Naive thymus-derived CD4-positive, alpha-beta T cell (primary cell): ENCODE results near the gene ZBTB7C. TPM values are rescaled to one million over a fixed set of nuclear protein-coding genes. Genes with fewer than 3 reads are reported as not detected.

ENCODE experiments used
- ATAC-seq: fragments of 150-1000 bp; cut with Tn5 transposase; 2 replicates; pipeline ENCODE4 v1.10.0; 2021; ENCODE audit warnings: mild to moderate bottlenecking, moderate library complexity
- CTCF ChIA-PET: fragments of 350-600 bp; sonication (Branson Sonifier 250); formaldehyde crosslinking; loops from one replicate; lab custom pipeline; 2021; ENCODE audit warnings: antibody characterized with exemption; lab: Charles Lee
- POLR2A ChIA-PET: fragments of 350-600 bp; sonication (Branson Sonifier 250); formaldehyde crosslinking; loops from one replicate; lab custom pipeline; 2021; ENCODE audit warnings: antibody characterized with exemption, inconsistent platforms; lab: Charles Lee
- DNase-seq, 9 donors: peaks; one replicate each; pipeline versions ENCODE4 v3.0.0 to v3.0.0-alpha.2; 2020 to 2022; ENCODE audit warnings: mixed read lengths in 1 of 9
- H3K27ac ChIP-seq: one replicate; pipeline ENCODE4 v1.7.0; 2013; ENCODE audit warnings: mild to moderate bottlenecking, low read depth, low read length, moderate library complexity
- H3K27me3 ChIP-seq, 2 donors: one replicate each; pipeline ENCODE4 v1.7.0; 2013; ENCODE audit warnings: low read length in 2 of 2, mild to moderate bottlenecking in 2 of 2, moderate library complexity in 2 of 2; ENCODE audit not compliant: control insufficient read depth in 2 of 2, insufficient read depth in 2 of 2
- H3K36me3 ChIP-seq, 3 experiments: 1 replicate in 2 of 3; 2 replicates in 1 of 3; pipeline ENCODE4 v1.7.0; 2013; ENCODE audit warnings: low read length in 3 of 3, mild to moderate bottlenecking in 3 of 3, moderate library complexity in 1 of 3; ENCODE audit not compliant: insufficient read depth in 3 of 3, control insufficient read depth in 2 of 3
- H3K4me1 ChIP-seq, 2 donors: one replicate each; pipeline ENCODE4 v1.7.0; 2013; ENCODE audit warnings: low read length in 2 of 2, mild to moderate bottlenecking in 2 of 2, moderate library complexity in 1 of 2; ENCODE audit not compliant: control insufficient read depth in 2 of 2, insufficient read depth in 2 of 2
- H3K4me3 ChIP-seq: 2 replicates; pipeline ENCODE4 v1.7.0; 2013; ENCODE audit warnings: mild to moderate bottlenecking, low read length
- H3K9me3 ChIP-seq, 3 experiments: 1 replicate in 2 of 3; 2 replicates in 1 of 3; pipeline ENCODE4 v1.7.0; 2013; ENCODE audit warnings: low read length in 3 of 3; ENCODE audit not compliant: control insufficient read depth in 2 of 3
- H3K27ac Mint-ChIP-seq, 9 donors: one replicate each; pipeline ENCODE4 v1.8.0; 2020 to 2022; ENCODE audit warnings: mixed read lengths in 9 of 9, mild to moderate bottlenecking in 8 of 9, moderate library complexity in 5 of 9, inconsistent platforms in 2 of 9
- H3K27me3 Mint-ChIP-seq, 5 donors: one replicate each; pipeline ENCODE4 v1.8.0; 2021 to 2022; ENCODE audit warnings: mixed read lengths in 5 of 5, mild to moderate bottlenecking in 1 of 5
- H3K36me3 Mint-ChIP-seq, 5 donors: one replicate each; pipeline ENCODE4 v1.8.0; 2020 to 2022; ENCODE audit warnings: mixed read lengths in 5 of 5, mild to moderate bottlenecking in 3 of 5, inconsistent platforms in 1 of 5
- H3K4me1 Mint-ChIP-seq, 7 donors: one replicate each; pipeline ENCODE4 v1.8.0; 2020 to 2022; ENCODE audit warnings: mixed read lengths in 7 of 7, mild to moderate bottlenecking in 3 of 7, inconsistent platforms in 1 of 7
- H3K4me3 Mint-ChIP-seq, 10 donors: one replicate each; pipeline ENCODE4 v1.8.0; 2020 to 2022; ENCODE audit warnings: mild to moderate bottlenecking in 10 of 10, mixed read lengths in 10 of 10, moderate library complexity in 6 of 10, inconsistent platforms in 2 of 10
- H3K9me3 Mint-ChIP-seq, 11 donors: one replicate each; pipeline ENCODE4 v1.8.0; 2020 to 2022; ENCODE audit warnings: mixed read lengths in 11 of 11, mild to moderate bottlenecking in 4 of 11, inconsistent platforms in 1 of 11, moderate library complexity in 1 of 11
- intact Hi-C, 2 donors: fragments of 100-400 bp; cut with micrococcal nuclease; formaldehyde crosslinking; loops; one replicate each; pipeline ENCODE4 v1.15.1; 2023
- polyA plus RNA-seq, 2 donors: library from polyadenylated mRNA; unstranded; fragments of 300-500 nt; fragmentation: Illumina TruSeq; gene quantifications; one replicate each; pipeline ENCODE4 v1.2.3, GENCODE V29; 2021
- total RNA-seq, 6 experiments: library from RNA in 5 of 6; stranded (reverse) in 5 of 6; gene quantifications; 1 replicate in 5 of 6; 2 replicates in 1 of 6; pipeline ENCODE4 v1.2.3 and lab custom pipeline; 2021 to 2026

Gene ZBTB7C
- total and polyA plus RNA-seq, 7 experiments from 2014 or later = 0.51 TPM; not detected in 6

- Mint-ChIP-seq H3K4me1 (peaks cover 0 to 1% (median 0%) of the 10 kb centered on the region in 7 donors), H3K36me3 (no peaks in the 10 kb centered on the region), H3K27ac (no peak overlapping the region), H3K9me3 (peaks cover 0 to 4% (median 0%) of the 10 kb centered on the region in 11 donors), H3K4me3 (no peak overlapping the region), H3K27me3 (peaks cover 27 to 36% (median 30%) of the 10 kb centered on the region in 5 donors)
- no peak overlapping the region for H3K4me3 ChIP-seq
- H3K27me3 ChIP-seq = no peaks in the 10 kb centered on the region
- no peaks in the 10 kb centered on the region for H3K4me1 ChIP-seq
- ChIA-PET POLR2A (no interaction called here), CTCF (no interaction called here)
- no peaks in the 10 kb centered on the region for H3K9me3 ChIP-seq
- intact Hi-C loops = no loop called here
- ATAC-seq (no peak), DNase-seq (no peak)
- no peaks in the 10 kb centered on the region for H3K36me3 ChIP-seq
- H3K27ac ChIP-seq = no peak overlapping the region
Measured at GRCh38 chr18:48182779-48183178, 226.4 kb downstream of the ZBTB7C start.

GRCh38 chr18:48181857-48182256 is 227.3 kb downstream of the ZBTB7C start:
- CTCF ChIA-PET = no interaction called here

GRCh38 chr18:48181087-48181823 is 227.9 kb downstream of the ZBTB7C start:
- H3K4me3 Mint-ChIP-seq = no peak overlapping the region
- Histone ChIP-seq H3K4me3 (no peak overlapping the region), H3K9me3 (no peaks in the 10 kb centered on the region), H3K36me3 (no peaks in the 10 kb centered on the region), H3K27me3 (no peaks in the 10 kb centered on the region), H3K4me1 (no peaks in the 10 kb centered on the region), H3K27ac (no peak overlapping the region)
- CTCF ChIA-PET = no interaction called here
- H3K4me1 Mint-ChIP-seq = peaks cover 0 to 1% (median 0%) of the 10 kb centered on the region in 7 donors
- peaks cover 18 to 32% (median 29%) of the 10 kb centered on the region in 5 donors for H3K27me3 Mint-ChIP-seq
- peaks cover 0 to 4% (median 0%) of the 10 kb centered on the region in 11 donors for H3K9me3 Mint-ChIP-seq
- H3K36me3 Mint-ChIP-seq = no peaks in the 10 kb centered on the region
- no peak overlapping the region for H3K27ac Mint-ChIP-seq
- no peak for ATAC-seq
- DNase-seq = no peak
- POLR2A ChIA-PET = no interaction called here
- intact Hi-C loops = no loop called here

More at GRCh38 chr18:48181857-48182256, 227.3 kb downstream of the ZBTB7C start:
- no peaks in the 10 kb centered on the region for H3K36me3 ChIP-seq
- H3K27ac ChIP-seq = no peak overlapping the region
- H3K36me3 Mint-ChIP-seq = no peaks in the 10 kb centered on the region
- H3K4me1 Mint-ChIP-seq = peaks cover 0 to 1% (median 0%) of the 10 kb centered on the region in 7 donors
- H3K4me3 Mint-ChIP-seq = no peak overlapping the region
- intact Hi-C loops = no loop called here
- no peaks in the 10 kb centered on the region for H3K9me3 ChIP-seq
- no peak for DNase-seq
- no peak overlapping the region for H3K4me3 ChIP-seq
- H3K9me3 Mint-ChIP-seq = peaks cover 0 to 4% (median 0%) of the 10 kb centered on the region in 11 donors
- H3K27ac Mint-ChIP-seq = no peak overlapping the region
- POLR2A ChIA-PET = no interaction called here
- peaks cover 22 to 34% (median 29%) of the 10 kb centered on the region in 5 donors for H3K27me3 Mint-ChIP-seq
- no peak for ATAC-seq
- H3K27me3 ChIP-seq = no peaks in the 10 kb centered on the region
- H3K4me1 ChIP-seq = no peaks in the 10 kb centered on the region

- H3K27me3 ChIP-seq = no peaks in the 10 kb centered on the region
- H3K9me3 ChIP-seq = no peaks in the 10 kb centered on the region
- H3K27ac Mint-ChIP-seq = no peak overlapping the region
- H3K4me3 ChIP-seq = no peak overlapping the region
- peaks cover 9 to 35% (median 20%) of the 10 kb centered on the region in 5 donors for H3K27me3 Mint-ChIP-seq
- intact Hi-C loops = no loop called here
- DNase-seq = no peak
- ATAC-seq = no peak
- no peaks in the 10 kb centered on the region for H3K36me3 ChIP-seq
- no peaks in the 10 kb centered on the region for H3K36me3 Mint-ChIP-seq
- H3K4me1 ChIP-seq = no peaks in the 10 kb centered on the region
- H3K9me3 Mint-ChIP-seq = peaks cover 0 to 4% (median 0%) of the 10 kb centered on the region in 11 donors
- H3K27ac ChIP-seq = no peak overlapping the region
- CTCF ChIA-PET = interaction anchor here (0.6 kb wide), 1 partner anchor 1156 kb away, joined by 3 read pairs; no protein-coding TSS in a partner anchor
- H3K4me1 Mint-ChIP-seq = peaks cover 0 to 1% (median 0%) of the 10 kb centered on the region in 7 donors
- H3K4me3 Mint-ChIP-seq = no peak overlapping the region
- POLR2A ChIA-PET = no interaction called here
Measured at GRCh38 chr18:48179666-48180065, 229.5 kb downstream of the ZBTB7C start.

GRCh38 chr18:48179001-48179400 is 230.2 kb downstream of the ZBTB7C start:
- ChIA-PET POLR2A (no interaction called here), CTCF (interaction anchor here (0.6 kb wide), 1 partner anchor 1157 kb away, joined by 3 read pairs; no protein-coding TSS in a partner anchor)
- peaks cover 4 to 35% (median 20%) of the 10 kb centered on the region in 5 donors for H3K27me3 Mint-ChIP-seq

GRCh38 chr18:48176909-48177308 is 232.3 kb downstream of the ZBTB7C start:
- intact Hi-C loops = no loop called here
- ATAC-seq (no peak), DNase-seq (no peak)
- Mint-ChIP-seq H3K4me1 (peaks cover 0 to 1% (median 0%) of the 10 kb centered on the region in 7 donors), H3K27ac (no peak overlapping the region), H3K9me3 (peaks cover 0 to 4% (median 0%) of the 10 kb centered on the region in 11 donors), H3K27me3 (peaks cover 4 to 25% (median 16%) of the 10 kb centered on the region in 5 donors), H3K4me3 (no peak overlapping the region), H3K36me3 (no peaks in the 10 kb centered on the region)
- H3K27ac ChIP-seq = no peak overlapping the region
- POLR2A ChIA-PET = no interaction called here
- no peaks in the 10 kb centered on the region for H3K27me3 ChIP-seq
- H3K4me1 ChIP-seq = no peaks in the 10 kb centered on the region
- H3K4me3 ChIP-seq = no peak overlapping the region
- no peaks in the 10 kb centered on the region for H3K36me3 ChIP-seq
- H3K9me3 ChIP-seq = no peaks in the 10 kb centered on the region
- CTCF ChIA-PET = no interaction called here

More at GRCh38 chr18:48179001-48179400, 230.2 kb downstream of the ZBTB7C start:
- no peak for ATAC-seq
- intact Hi-C loops = no loop called here
- no peaks in the 10 kb centered on the region for H3K27me3 ChIP-seq
- H3K9me3 ChIP-seq = no peaks in the 10 kb centered on the region
- Mint-ChIP-seq H3K9me3 (peaks cover 0 to 4% (median 0%) of the 10 kb centered on the region in 11 donors), H3K36me3 (no peaks in the 10 kb centered on the region), H3K4me3 (no peak overlapping the region), H3K4me1 (peaks cover 0 to 1% (median 0%) of the 10 kb centered on the region in 7 donors), H3K27ac (no peak overlapping the region)
- no peak for DNase-seq
- H3K27ac ChIP-seq = no peak overlapping the region
- no peaks in the 10 kb centered on the region for H3K4me1 ChIP-seq
- no peak overlapping the region for H3K4me3 ChIP-seq
- no peaks in the 10 kb centered on the region for H3K36me3 ChIP-seq
